Calu3 (cell line): ENCODE data around the gene TTLL11. TPM values are rescaled to one million over a fixed set of nuclear protein-coding genes. Genes with fewer than 3 reads are reported as not detected.

ENCODE experiments used
- BruUV-seq: library from RNA; stranded (reverse); fragments of 400-500 nt; replicated peaks from 2 replicates; lab custom pipeline; 2021; lab: Mats Ljungman, UMichigan
- CTCF ChIA-PET: fragments of 300-600 bp; sonication (Branson Sonifier 250); formaldehyde crosslinking; loops from one replicate; lab custom pipeline; 2022; ENCODE audit warnings: antibody characterized with exemption; lab: Charles Lee
- DNase-seq: peaks from one replicate; pipeline ENCODE4 v3.0.0; 2022
- H3K27ac Mint-ChIP-seq: one replicate; pipeline ENCODE4 v1.8.0; 2022; ENCODE audit warnings: mixed read lengths; ENCODE audit not compliant: unreplicated experiment
- H3K27me3 Mint-ChIP-seq: one replicate; pipeline ENCODE4 v1.8.0; 2022; ENCODE audit warnings: mixed read lengths; ENCODE audit not compliant: unreplicated experiment
- H3K36me3 Mint-ChIP-seq: one replicate; pipeline ENCODE4 v1.8.0; 2022; ENCODE audit warnings: mild to moderate bottlenecking, moderate library complexity, mixed read lengths; ENCODE audit not compliant: insufficient read depth, unreplicated experiment
- H3K4me1 Mint-ChIP-seq: one replicate; pipeline ENCODE4 v1.8.0; 2022; ENCODE audit warnings: mild to moderate bottlenecking, low read depth, mixed read lengths; ENCODE audit not compliant: unreplicated experiment
- H3K4me3 Mint-ChIP-seq: one replicate; pipeline ENCODE4 v1.8.0; 2022; ENCODE audit warnings: mild to moderate bottlenecking, low read depth, moderate library complexity, mixed read lengths; ENCODE audit not compliant: unreplicated experiment
- H3K9me3 Mint-ChIP-seq: one replicate; pipeline ENCODE4 v1.8.0; 2022; ENCODE audit warnings: low read depth, mixed read lengths; ENCODE audit not compliant: unreplicated experiment
- intact Hi-C: fragments of 100-400 bp; cut with micrococcal nuclease; formaldehyde crosslinking; loops from one replicate; pipeline ENCODE4 v1.10.0; 2022; ENCODE audit not compliant: unreplicated experiment
- total RNA-seq: library from RNA; stranded (reverse); gene quantifications from 2 replicates; pipeline ENCODE4 v1.2.3, GENCODE V29; 2022
- TF ChIP-seq, protein P1 (sequence below): fragments of 200-600 bp; IDR thresholded peaks from one replicate; pipeline ENCODE4 v1.8.0; 2022; ENCODE audit warnings: antibody characterized with exemption; ENCODE audit not compliant: unreplicated experiment

Gene TTLL11
- total RNA-seq, 1 experiment from 2014 or later = 10.5 TPM

DNA sequence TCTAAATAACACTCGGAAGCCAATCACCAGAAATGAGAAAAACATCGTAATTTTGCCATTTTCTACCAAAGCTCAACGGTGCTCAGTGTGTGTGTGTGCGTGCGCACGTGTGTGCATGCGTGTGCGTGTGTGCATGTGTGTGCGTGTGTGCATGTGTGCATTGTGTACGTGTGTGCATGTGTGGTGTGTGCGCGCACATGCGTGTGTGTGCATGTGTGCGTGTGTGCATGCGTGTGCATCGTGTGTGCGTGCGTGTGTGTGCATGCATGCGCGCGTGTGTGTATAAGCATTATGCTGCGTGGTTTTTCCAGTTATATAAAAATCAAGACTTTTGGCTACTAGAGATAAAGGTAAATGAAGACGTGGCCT lies 276.7 kb downstream of the TTLL11 start:
- no TSS peak for BruUV-seq
- CTCF ChIA-PET = no interaction called here
- TF ChIP-seq, protein P1, sequence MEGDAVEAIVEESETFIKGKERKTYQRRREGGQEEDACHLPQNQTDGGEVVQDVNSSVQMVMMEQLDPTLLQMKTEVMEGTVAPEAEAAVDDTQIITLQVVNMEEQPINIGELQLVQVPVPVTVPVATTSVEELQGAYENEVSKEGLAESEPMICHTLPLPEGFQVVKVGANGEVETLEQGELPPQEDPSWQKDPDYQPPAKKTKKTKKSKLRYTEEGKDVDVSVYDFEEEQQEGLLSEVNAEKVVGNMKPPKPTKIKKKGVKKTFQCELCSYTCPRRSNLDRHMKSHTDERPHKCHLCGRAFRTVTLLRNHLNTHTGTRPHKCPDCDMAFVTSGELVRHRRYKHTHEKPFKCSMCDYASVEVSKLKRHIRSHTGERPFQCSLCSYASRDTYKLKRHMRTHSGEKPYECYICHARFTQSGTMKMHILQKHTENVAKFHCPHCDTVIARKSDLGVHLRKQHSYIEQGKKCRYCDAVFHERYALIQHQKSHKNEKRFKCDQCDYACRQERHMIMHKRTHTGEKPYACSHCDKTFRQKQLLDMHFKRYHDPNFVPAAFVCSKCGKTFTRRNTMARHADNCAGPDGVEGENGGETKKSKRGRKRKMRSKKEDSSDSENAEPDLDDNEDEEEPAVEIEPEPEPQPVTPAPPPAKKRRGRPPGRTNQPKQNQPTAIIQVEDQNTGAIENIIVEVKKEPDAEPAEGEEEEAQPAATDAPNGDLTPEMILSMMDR = no peak

DNA sequence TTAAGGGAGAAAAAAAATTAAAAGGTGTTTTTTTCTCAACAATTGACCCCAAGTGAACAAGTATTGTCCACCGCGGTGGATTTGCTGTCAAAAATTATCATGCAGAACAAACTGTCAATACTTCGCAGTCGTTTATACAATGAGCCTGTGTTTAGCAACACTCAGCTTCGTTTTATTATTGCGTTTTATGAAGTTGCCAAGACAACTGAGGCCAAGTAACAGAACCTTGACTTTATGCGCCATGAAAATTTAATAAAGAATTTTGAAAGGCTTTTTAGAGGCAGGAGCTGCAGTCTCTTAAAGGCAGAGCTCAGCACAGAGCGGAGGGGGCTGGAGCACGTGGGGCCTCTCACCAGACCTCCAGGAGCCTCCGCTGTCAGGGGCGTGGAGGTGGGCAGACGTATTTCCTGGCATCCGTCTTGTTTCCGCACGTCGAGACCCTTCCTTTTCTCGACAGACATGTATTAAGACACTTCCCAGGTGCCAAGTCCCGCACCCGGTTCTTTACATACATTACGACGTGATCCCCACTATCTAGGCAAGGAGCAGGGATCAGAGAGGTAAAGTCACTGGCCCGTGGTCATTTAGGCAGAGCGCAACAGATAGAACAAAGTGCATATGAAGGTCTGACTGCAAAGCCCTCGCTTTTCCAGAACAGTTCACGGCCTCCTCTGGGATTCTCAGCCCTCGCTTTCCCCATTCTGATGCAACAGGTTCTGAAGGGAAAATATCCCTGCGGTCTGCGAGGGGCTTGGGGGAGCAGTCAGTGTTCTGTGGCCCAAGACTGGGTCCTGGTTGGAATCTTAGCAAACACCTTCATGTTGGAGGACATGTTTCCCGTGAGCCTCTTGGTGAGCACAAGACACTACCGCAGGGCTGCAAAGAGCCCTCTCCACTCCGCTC lies 277.3 kb downstream of the TTLL11 start:
- DNase-seq = no peak
- H3K4me1 Mint-ChIP-seq = no peaks in the 10 kb centered on the region
- H3K27ac Mint-ChIP-seq = no peak overlapping the region
- intact Hi-C loops = no loop called here
- TF ChIP-seq, protein P1 = no peak
- no peaks in the 10 kb centered on the region for H3K9me3 Mint-ChIP-seq
- no peak overlapping the region for H3K4me3 Mint-ChIP-seq
- CTCF ChIA-PET = interaction anchor here (0.8 kb wide), 1 partner anchor 34 kb away, joined by 3 read pairs; no protein-coding TSS in a partner anchor
- H3K27me3 Mint-ChIP-seq = no peaks in the 10 kb centered on the region
- BruUV-seq = no TSS peak
- H3K36me3 Mint-ChIP-seq = no peaks in the 10 kb centered on the region

More for the DNA sequence above, 276.7 kb downstream of the TTLL11 start:
- Mint-ChIP-seq H3K27me3 (no peaks in the 10 kb centered on the region), H3K27ac (no peak overlapping the region), H3K4me1 (no peaks in the 10 kb centered on the region), H3K4me3 (no peak overlapping the region), H3K9me3 (no peaks in the 10 kb centered on the region), H3K36me3 (no peaks in the 10 kb centered on the region)
- DNase-seq = no peak
- intact Hi-C loops = no loop called here

- intact Hi-C loops = no loop called here
- DNase-seq = no peak
- Mint-ChIP-seq H3K27me3 (no peaks in the 10 kb centered on the region), H3K4me3 (no peak overlapping the region), H3K36me3 (no peaks in the 10 kb centered on the region), H3K4me1 (no peaks in the 10 kb centered on the region), H3K27ac (no peak overlapping the region), H3K9me3 (no peaks in the 10 kb centered on the region)
- TF ChIP-seq, protein P1 = no peak
- CTCF ChIA-PET = interaction anchor here (0.8 kb wide), 1 partner anchor 34 kb away, joined by 3 read pairs; no protein-coding TSS in a partner anchor
- no TSS peak for BruUV-seq
Measured at GRCh38 chr9:121815084-121815483, 278.0 kb downstream of the TTLL11 start.

GRCh38 chr9:121814594-121814993 lies 278.5 kb downstream of the TTLL11 start:
- H3K4me3 Mint-ChIP-seq = no peak overlapping the region
- intact Hi-C loops = no loop called here
- no peaks in the 10 kb centered on the region for H3K9me3 Mint-ChIP-seq
- no peaks in the 10 kb centered on the region for H3K27me3 Mint-ChIP-seq
- no TSS peak for BruUV-seq
- no peaks in the 10 kb centered on the region for H3K36me3 Mint-ChIP-seq
- no peaks in the 10 kb centered on the region for H3K4me1 Mint-ChIP-seq
- no peak overlapping the region for H3K27ac Mint-ChIP-seq
- CTCF ChIA-PET = no interaction called here
- DNase-seq = no peak
- TF ChIP-seq, protein P1 = no peak
